ENCODE measurements around the gene KRTAP1-1. TPM values are rescaled to one million over a fixed set of nuclear protein-coding genes. Genes with fewer than 3 reads are reported as not detected.

Gene KRTAP1-1
- total RNA-seq, 2 donors from 2014 or later, result not detected

GRCh38 chr17:41029633-41030245 is 11.5 kb downstream of the KRTAP1-1 start, which contains the start of gene KRTAP1-4:
Gene KRTAP1-4 (minus strand): TSS chr17:41030195. CDS start chr17:41030078, 117 bp downstream.
- Histone ChIP-seq H3K9me3 (no peaks in the 10 kb centered on the region), H3K36me3 (no peaks in the 10 kb centered on the region), H3K4me1 (ENCODE audit: control insufficient read depth in 1 of 2, low read depth in 2 of 2) (no peaks in the 10 kb centered on the region), H3K27ac (no peak within 1 kb of the TSS), H3K4me3 (no peak within 1 kb of the TSS), H3K27me3 (replicated peaks; ENCODE audit: insufficient read depth) (no peaks in the 10 kb centered on the region)
- DNase-seq (ENCODE audit: low spot score), result no peak
- ATAC-seq (ENCODE audit: insufficient number of reproducible peaks, low FRiP score, low read depth), result no peak
- TF ChIP-seq CTCF (IDR thresholded peaks at IDR 0.05), result no peak

- TF ChIP-seq CTCF (IDR thresholded peaks at IDR 0.05), result no peak
- no peak for ATAC-seq (ENCODE audit: insufficient number of reproducible peaks, low FRiP score, low read depth)
Observed at GRCh38 chr17:41026715-41027471, 14.4 kb downstream of the KRTAP1-1 start, which contains the start of gene KRTAP1-5. Gene KRTAP1-5 (minus strand): TSS chr17:41027208. CDS start chr17:41027155, 53 bp downstream.

GRCh38 chr17:41024697-41025096 is 16.6 kb downstream of the KRTAP1-1 start:
- H3K4me3 ChIP-seq, result no peak overlapping the region
- H3K36me3 ChIP-seq, result no peaks in the 10 kb centered on the region
- no peak overlapping the region for H3K27ac ChIP-seq
- no peak for ATAC-seq (ENCODE audit: insufficient number of reproducible peaks, low FRiP score, low read depth)
- H3K4me1 ChIP-seq (ENCODE audit: control insufficient read depth in 1 of 2, low read depth in 2 of 2), result no peaks in the 10 kb centered on the region
- no peak for DNase-seq (ENCODE audit: low spot score)
- no peaks in the 10 kb centered on the region for H3K27me3 ChIP-seq (replicated peaks; ENCODE audit: insufficient read depth)
- no peaks in the 10 kb centered on the region for H3K9me3 ChIP-seq
- TF ChIP-seq CTCF (IDR thresholded peaks at IDR 0.05), result no peak

More at GRCh38 chr17:41026715-41027471, 14.4 kb downstream of the KRTAP1-1 start, which contains the start of gene KRTAP1-5:
- no peak for DNase-seq (ENCODE audit: low spot score)
- Histone ChIP-seq H3K36me3 (no peaks in the 10 kb centered on the region), H3K9me3 (no peaks in the 10 kb centered on the region), H3K4me3 (no peak within 1 kb of the TSS), H3K27me3 (replicated peaks; ENCODE audit: insufficient read depth) (no peaks in the 10 kb centered on the region), H3K27ac (no peak within 1 kb of the TSS), H3K4me1 (ENCODE audit: control insufficient read depth in 1 of 2, low read depth in 2 of 2) (no peaks in the 10 kb centered on the region)

GRCh38 chr17:41020336-41020735 is 20.9 kb downstream of the KRTAP1-1 start:
- Histone ChIP-seq H3K4me1 (ENCODE audit: control insufficient read depth in 1 of 2, low read depth in 2 of 2) (no peaks in the 10 kb centered on the region), H3K9me3 (no peaks in the 10 kb centered on the region), H3K27me3 (replicated peaks; ENCODE audit: insufficient read depth) (no peaks in the 10 kb centered on the region), H3K27ac (no peak overlapping the region), H3K36me3 (no peaks in the 10 kb centered on the region), H3K4me3 (no peak overlapping the region)
- DNase-seq (ENCODE audit: low spot score) (no peak), ATAC-seq (ENCODE audit: insufficient number of reproducible peaks, low FRiP score, low read depth) (no peak)
- no peak for TF ChIP-seq CTCF (IDR thresholded peaks at IDR 0.05)

GRCh38 chr17:41019415-41019814 is 21.8 kb downstream of the KRTAP1-1 start:
- Histone ChIP-seq H3K4me3 (no peak overlapping the region), H3K9me3 (no peaks in the 10 kb centered on the region), H3K4me1 (ENCODE audit: control insufficient read depth in 1 of 2, low read depth in 2 of 2) (no peaks in the 10 kb centered on the region), H3K27ac (no peak overlapping the region), H3K27me3 (replicated peaks; ENCODE audit: insufficient read depth) (no peaks in the 10 kb centered on the region), H3K36me3 (no peaks in the 10 kb centered on the region)
- DNase-seq (ENCODE audit: low spot score), result no peak
- TF ChIP-seq CTCF (IDR thresholded peaks at IDR 0.05), result no peak
- no peak for ATAC-seq (ENCODE audit: insufficient number of reproducible peaks, low FRiP score, low read depth)
